ENCODE measurements around the gene IKZF3.
A peak's percentile ranks its signal among the peaks of the same experiment; 100 is the strongest.
"Not testable (repeated sequence)": the region's sequence is repeated elsewhere in the genome, so short reads cannot be mapped to it uniquely, and the experiment has no call there.

IKZF3 gene

GRCh38 chr17:39765175-39765574 is 98.9 kb downstream of the IKZF3 start (continued):
- TF ChIP-seq ZFP3 (tag by site-specific recombination; IDR thresholded peaks at IDR 0.05; ENCODE audit: low read depth) (no peak), REPIN1 (tag by site-specific recombination; IDR thresholded peaks at IDR 0.05; ENCODE audit: low read depth) (no peak), ZNF521 (tag by site-specific recombination; IDR thresholded peaks at IDR 0.05) (no peak), ZFHX2 (tag by site-specific recombination; conservative IDR thresholded peaks at IDR 0.05) (no peak), ZNF654 (tag by site-specific recombination; IDR thresholded peaks at IDR 0.05; ENCODE audit: low read depth) (no peak), ZNF292 (tag by site-specific recombination; IDR thresholded peaks at IDR 0.05; ENCODE audit: borderline replicate concordance, low read depth) (no peak)

DNA sequence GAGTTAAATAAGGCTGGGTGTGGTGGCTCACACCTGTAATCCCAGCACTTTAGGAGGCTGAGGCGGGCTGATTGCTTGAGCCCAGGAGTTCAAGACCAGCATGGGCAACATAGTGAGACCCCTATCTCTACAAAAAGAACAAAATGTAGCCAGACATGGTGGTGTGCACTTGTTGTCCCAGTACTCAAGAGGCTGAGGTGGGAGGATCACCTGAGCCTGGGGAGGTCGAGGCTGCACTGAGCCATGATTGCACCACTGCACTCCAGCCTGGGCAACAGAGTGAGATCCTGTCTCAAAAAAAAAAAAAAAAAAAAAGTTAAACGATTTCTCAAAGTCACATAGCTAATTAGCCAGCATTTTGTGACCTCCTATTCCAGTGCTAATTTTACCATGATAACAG is 99.9 kb downstream of the IKZF3 start:
- POLR2A ChIA-PET, result interaction anchor here (0.6 kb wide), 5 partner anchors 11 to 98 kb away, joined by 3 to 6 read pairs (median 3); no protein-coding TSS in a partner anchor
- not testable (repeated sequence) for H3K27ac ChIP-seq (ENCODE audit: extremely low read depth, low read depth, low read length); H3K4me1 ChIP-seq (ENCODE audit: control insufficient read depth, insufficient read depth, low read length); H3K9me3 ChIP-seq (ENCODE audit: control insufficient read depth, insufficient read depth, low read depth, low read length); H3K36me3 ChIP-seq (ENCODE audit: control insufficient read depth in 2 of 2, insufficient read depth in 1 of 2, low read length in 2 of 2); H3K4me3 ChIP-seq (ENCODE audit: low read depth, low read length)
- CTCF ChIA-PET, result interaction anchor here (0.9 to 1.1 kb wide), 4 partner anchors 98 to 143 kb away, joined by 3 to 6 read pairs (median 4); no protein-coding TSS in a partner anchor
- TF ChIP-seq ZNF121 (tag by site-specific recombination; IDR thresholded peaks at IDR 0.05), result peak; percentile 86

DNA sequence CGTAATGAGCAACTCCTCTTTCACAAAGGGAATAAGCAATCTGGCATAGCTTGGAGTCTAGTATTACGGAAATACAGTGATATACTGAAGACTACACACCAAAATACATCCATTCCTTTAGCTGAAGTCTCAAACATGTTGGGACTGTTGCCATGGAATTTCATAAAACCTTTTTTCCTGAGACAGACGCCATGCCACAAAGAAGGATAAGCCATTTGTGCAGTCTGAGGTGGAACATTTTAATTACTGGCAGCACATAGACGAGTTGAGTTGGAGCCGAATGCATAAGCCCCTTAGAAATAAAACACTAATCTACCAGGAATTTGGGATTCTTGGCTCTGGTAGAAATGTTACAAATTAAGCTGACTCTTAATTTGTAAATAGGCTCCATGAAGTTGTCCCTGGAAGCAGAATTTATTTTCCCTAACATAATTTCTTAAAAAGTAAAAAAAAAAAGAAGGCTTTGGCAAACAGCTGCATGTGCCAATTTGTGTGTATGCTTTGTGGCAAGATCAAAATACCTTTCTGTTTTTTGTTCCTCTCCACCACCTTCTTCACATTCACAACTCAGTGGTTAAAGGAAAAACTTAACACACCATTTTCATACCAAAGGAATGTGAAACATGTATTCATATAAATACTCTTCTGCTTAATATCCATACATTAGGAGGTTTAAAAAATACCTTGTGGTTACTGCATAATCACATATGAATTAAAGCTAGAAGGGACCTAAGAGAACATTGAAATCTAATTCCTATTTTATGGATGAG is 100.9 kb downstream of the IKZF3 start:
- ChIA-PET CTCF (interaction anchor here (0.7 to 1.2 kb wide), 4 partner anchors 9 to 142 kb away, joined by 3 to 6 read pairs (median 3); no protein-coding TSS in a partner anchor), POLR2A (interaction anchor here (0.6 to 0.8 kb wide), 2 partner anchors 8 to 78 kb away, joined by 3 read pairs; no protein-coding TSS in a partner anchor)
- Histone ChIP-seq H3K9me3 (ENCODE audit: control insufficient read depth, insufficient read depth, low read depth, low read length) (no peaks in the 10 kb centered on the region), H3K4me1 (ENCODE audit: control insufficient read depth, insufficient read depth, low read length) (no peaks in the 10 kb centered on the region), H3K4me3 (ENCODE audit: low read depth, low read length) (no peak overlapping the region), H3K36me3 (ENCODE audit: control insufficient read depth in 2 of 2, insufficient read depth in 1 of 2, low read length in 2 of 2) (no peaks in the 10 kb centered on the region; a peak in 1 of 3 replicates), H3K27ac (ENCODE audit: extremely low read depth, low read depth, low read length) (no peak overlapping the region)
- TF ChIP-seq FEZF1 (tag by site-specific recombination; IDR thresholded peaks at IDR 0.05) (no peak), ZBTB20 (tag by site-specific recombination; IDR thresholded peaks at IDR 0.05) (no peak), ZNF335 (tag by site-specific recombination; conservative IDR thresholded peaks at IDR 0.05) (no peak), GLIS1 (tag by site-specific recombination; IDR thresholded peaks at IDR 0.05) (no peak), KLF16 (tag by site-specific recombination; IDR thresholded peaks at IDR 0.05) (no peak), SP3 (tag by site-specific recombination; IDR thresholded peaks at IDR 0.05) (no peak), REPIN1 (tag by site-specific recombination; IDR thresholded peaks at IDR 0.05; ENCODE audit: low read depth) (no peak), KLF8 (tag by site-specific recombination; IDR thresholded peaks at IDR 0.05) (no peak), KLF9 (tag by site-specific recombination; IDR thresholded peaks at IDR 0.05; ENCODE audit: low read depth) (no peak), SCRT2 (tag by site-specific recombination; IDR thresholded peaks at IDR 0.05) (no peak), ZNF362 (tag by site-specific recombination; IDR thresholded peaks at IDR 0.05) (no peak), ZNF621 (tag by site-specific recombination; IDR thresholded peaks at IDR 0.05) (no peak)
- TF ChIP-seq, protein P1, sequence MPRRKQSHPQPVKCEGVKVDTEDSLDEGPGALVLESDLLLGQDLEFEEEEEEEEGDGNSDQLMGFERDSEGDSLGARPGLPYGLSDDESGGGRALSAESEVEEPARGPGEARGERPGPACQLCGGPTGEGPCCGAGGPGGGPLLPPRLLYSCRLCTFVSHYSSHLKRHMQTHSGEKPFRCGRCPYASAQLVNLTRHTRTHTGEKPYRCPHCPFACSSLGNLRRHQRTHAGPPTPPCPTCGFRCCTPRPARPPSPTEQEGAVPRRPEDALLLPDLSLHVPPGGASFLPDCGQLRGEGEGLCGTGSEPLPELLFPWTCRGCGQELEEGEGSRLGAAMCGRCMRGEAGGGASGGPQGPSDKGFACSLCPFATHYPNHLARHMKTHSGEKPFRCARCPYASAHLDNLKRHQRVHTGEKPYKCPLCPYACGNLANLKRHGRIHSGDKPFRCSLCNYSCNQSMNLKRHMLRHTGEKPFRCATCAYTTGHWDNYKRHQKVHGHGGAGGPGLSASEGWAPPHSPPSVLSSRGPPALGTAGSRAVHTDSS (tag by site-specific recombination; IDR thresholded peaks at IDR 0.05), result no peak
